Fibroblast of the aortic adventitia (primary cell): ENCODE results near the gene PSAP. TPM values are rescaled to one million over a fixed set of nuclear protein-coding genes. Genes with fewer than 3 reads are reported as not detected.
A peak's percentile ranks its signal among the peaks of the same experiment; 100 is the strongest.

ENCODE experiments used
- DNase-seq: peaks from one replicate; pipeline ENCODE4 v3.0.0-alpha.2; 2010; ENCODE audit warnings: low read depth
- H3K4me3 ChIP-seq: 2 replicates; pipeline ENCODE4 v1.5.1; 2011; ENCODE audit warnings: low read depth, mild to moderate bottlenecking, control low read depth, low read length, moderate library complexity
- total RNA-seq: library from RNA; depleted of rRNA; stranded (reverse); fragments of >200 nt; gene quantifications from 2 replicates; pipeline ENCODE4 v1.2.3, GENCODE V29; 2012; ENCODE audit warnings: low replicate concordance
- TF ChIP-seq, protein P1 (sequence below): IDR thresholded peaks from 2 replicates; pipeline ENCODE4 v1.5.1; 2011; ENCODE audit warnings: mild to moderate bottlenecking, low read length, control low read depth, inconsistent platforms; ENCODE audit not compliant: insufficient read depth

The PSAP gene
- total RNA-seq, 1 donor, result 615 TPM

DNA sequence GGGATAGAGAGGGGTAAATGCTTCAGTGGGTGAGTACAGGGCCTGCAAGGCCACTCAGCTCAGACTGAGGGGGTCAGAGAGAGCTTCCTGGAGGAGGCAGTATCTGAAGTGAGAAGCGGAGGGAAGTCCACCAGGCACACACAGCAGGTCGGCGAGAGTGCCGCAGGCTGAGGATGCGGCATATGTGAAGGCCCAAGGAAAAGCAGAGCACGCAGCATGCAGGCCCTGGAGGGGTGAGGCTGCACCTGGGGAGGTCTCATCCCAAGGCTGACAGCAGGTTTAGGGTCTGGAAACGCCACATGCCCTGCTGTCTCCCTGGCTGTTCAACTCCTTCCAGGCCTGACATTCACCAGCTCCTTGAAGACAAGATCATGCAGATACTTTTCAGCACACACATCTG is 40.4 kb upstream of the PSAP start:
- DNase-seq, result no peak
- no peak overlapping the region for H3K4me3 ChIP-seq
- TF ChIP-seq, protein P1, sequence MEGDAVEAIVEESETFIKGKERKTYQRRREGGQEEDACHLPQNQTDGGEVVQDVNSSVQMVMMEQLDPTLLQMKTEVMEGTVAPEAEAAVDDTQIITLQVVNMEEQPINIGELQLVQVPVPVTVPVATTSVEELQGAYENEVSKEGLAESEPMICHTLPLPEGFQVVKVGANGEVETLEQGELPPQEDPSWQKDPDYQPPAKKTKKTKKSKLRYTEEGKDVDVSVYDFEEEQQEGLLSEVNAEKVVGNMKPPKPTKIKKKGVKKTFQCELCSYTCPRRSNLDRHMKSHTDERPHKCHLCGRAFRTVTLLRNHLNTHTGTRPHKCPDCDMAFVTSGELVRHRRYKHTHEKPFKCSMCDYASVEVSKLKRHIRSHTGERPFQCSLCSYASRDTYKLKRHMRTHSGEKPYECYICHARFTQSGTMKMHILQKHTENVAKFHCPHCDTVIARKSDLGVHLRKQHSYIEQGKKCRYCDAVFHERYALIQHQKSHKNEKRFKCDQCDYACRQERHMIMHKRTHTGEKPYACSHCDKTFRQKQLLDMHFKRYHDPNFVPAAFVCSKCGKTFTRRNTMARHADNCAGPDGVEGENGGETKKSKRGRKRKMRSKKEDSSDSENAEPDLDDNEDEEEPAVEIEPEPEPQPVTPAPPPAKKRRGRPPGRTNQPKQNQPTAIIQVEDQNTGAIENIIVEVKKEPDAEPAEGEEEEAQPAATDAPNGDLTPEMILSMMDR, result no peak

DNA sequence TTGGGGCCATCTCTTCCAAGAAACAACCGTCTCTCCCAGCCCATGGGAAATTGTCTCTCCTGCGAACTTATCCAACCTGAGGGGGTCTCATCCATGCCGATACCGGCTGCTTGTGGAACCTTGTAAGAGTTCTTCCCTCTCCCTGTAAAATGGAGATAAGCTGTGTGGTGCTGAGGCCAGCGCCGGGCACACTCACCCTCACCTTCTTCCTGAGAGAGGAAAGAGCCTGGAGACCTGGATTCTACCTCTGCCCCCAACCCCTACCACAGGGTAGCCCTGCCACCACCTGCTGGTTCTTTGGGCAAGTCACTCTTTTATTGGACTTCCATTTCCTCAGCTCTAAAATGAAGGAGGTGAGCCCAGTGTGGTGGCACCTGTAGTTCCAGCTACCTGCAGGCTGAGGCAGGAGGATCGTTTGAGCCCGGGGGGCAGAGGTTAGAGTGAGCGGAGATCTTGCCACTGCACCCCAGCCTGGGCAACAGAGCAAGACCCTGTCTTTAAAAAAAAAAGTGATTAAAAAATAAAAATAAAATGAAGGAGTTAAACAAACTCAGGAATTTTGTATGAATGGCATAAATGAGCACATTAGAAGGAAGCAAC is 38.4 kb upstream of the PSAP start:
- DNase-seq, result no peak
- H3K4me3 ChIP-seq, result peak overlapping the region; percentile 67
- TF ChIP-seq, protein P1, result no peak

DNA sequence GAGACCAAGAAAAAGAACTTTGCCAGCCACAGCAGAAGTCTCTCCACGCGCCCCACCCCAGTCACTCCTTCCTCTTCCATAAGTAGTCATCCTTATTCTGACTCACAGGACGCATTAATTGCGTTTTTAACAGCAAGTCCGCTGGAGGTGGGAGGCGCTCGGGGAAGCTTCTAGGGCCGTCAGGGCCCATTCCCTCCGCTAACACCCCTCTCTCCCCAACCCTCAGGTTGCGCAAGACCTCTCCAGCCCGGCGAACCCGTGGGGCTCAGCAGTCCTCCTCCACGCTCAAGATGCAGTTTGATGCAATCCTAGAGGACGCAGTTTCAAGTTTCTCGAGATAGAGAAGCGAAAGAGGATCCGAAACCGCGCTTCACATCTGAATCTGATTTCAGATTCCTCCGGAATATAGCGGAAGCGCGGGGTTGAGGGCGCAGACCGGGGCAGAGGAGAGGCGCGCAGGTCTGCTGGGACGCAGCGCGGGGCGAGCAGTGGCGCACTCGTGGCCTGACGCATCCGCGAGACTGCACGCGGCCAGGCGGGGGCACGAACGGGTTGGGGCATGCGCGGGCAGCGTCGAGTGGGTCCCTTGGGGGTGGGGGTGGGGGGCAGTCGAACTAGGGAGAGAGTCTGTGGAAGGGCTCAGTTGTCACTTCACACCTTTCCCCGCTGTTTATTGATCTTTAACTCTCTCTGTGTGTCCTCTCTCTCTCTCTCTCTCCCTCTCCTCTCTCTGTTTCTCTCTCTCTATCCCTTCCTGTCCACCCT is 37.8 kb upstream of the PSAP start:
- TF ChIP-seq, protein P1, result peak; percentile 8

DNA sequence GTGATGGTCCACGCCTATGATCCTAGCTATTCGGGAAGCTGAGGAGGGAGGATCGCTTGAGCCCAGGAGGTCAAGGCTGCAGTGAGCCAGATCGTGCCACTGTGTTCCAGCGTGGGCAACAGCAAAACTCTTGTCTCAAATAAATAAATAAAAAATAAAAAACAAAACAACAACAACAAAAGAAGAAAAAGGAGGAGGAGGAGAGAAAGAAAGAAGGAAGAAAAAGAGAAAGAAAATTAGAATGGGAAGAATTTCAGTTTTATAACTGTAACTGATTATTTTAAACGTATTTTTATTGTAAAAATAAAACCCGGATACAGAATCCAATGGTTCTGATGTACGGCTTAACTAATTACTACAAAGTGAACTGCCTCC is 37.2 kb upstream of the PSAP start:
- peak overlapping the region; percentile 67 for H3K4me3 ChIP-seq
- TF ChIP-seq, protein P1, result no peak

More for the DNA sequence above, 37.8 kb upstream of the PSAP start:
- peak overlapping the region; percentile 67 for H3K4me3 ChIP-seq
- DNase-seq, result peak; percentile 94

DNA sequence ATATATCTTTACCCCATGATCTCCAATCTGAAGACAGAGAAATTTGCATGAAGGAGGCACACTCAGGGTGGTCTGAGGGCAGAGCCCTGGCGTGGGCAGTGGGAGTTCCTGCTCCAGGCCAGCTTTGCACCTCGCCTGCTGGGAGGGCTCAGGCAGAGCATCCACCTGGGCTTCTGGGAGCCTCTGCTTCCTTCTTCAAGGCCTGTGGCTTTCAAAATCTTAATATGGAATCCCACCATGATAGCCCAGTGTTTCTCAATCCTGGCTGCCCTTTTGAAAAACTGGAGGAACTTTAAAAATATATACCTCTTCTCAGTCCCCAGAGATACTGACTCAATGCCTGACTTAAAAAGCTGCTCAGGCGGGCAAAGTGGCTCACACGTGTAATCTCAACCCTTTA is 36.7 kb upstream of the PSAP start:
- DNase-seq, result peak; percentile 37
- TF ChIP-seq, protein P1, result no peak
- peak overlapping the region; percentile 67 for H3K4me3 ChIP-seq

More for the DNA sequence above, 37.2 kb upstream of the PSAP start:
- DNase-seq, result no peak

DNA sequence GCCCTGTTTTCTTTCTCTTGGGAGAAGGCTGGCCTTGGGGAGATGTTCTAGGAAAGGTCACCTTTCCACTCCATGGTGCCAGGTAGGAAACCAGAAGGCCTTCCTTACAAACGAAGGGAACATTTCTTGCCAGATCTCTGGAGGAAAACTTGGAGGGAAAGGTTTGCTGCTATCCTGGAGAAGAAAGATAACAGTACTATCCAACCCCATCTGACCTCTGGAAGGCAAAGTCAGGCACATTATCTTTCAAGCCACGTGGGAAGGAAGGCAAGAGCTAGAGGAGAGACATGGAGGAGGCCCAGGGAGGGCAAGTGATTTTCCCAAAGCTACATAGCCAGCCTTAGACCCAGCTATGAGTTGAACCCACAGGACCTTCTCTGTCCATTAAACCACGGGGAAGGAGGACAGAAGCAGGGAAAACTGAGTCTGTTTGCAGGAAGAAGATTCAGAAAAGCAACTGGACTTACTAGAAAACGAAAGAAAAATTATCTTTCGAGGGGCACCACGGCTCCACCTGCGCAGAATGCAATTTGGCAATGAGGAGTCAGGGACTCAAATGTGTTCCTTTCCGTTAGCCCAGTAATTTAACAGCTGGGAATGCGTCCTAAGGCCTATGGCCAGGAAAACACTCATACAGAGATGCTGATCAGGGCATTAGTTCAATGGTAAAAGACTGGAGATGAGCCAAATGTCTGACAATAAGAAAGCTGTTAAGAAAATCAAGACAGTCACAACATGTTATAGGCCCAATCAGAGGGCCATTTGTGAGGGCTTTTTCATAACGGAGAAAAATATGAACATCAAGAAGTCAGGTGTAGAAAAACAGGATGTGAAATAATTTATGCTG is 32.0 kb upstream of the PSAP start:
- TF ChIP-seq, protein P1, result no peak
- no peak for DNase-seq
- no peak overlapping the region for H3K4me3 ChIP-seq
